Measurements from ENCODE around the gene GALNT2. TPM values are rescaled to one million over a fixed set of nuclear protein-coding genes. Genes with fewer than 3 reads are reported as not detected.

The GALNT2 gene
- total RNA-seq, 1 donor from 2014 or later = 28.3 TPM

GRCh38 chr1:230138561-230139239 is 71.7 kb downstream of the GALNT2 start:
- Histone ChIP-seq H3K27ac (replicated peaks) (no peak overlapping the region), H3K4me3 (no peak overlapping the region), H3K27me3 (ENCODE audit: low read depth) (no peaks in the 10 kb centered on the region), H3K36me3 (no peaks in the 10 kb centered on the region), H3K9me3 (replicated peaks) (no peaks in the 10 kb centered on the region), H3K4me1 (peaks cover 66% of the 10 kb centered on the region)
- intact Hi-C loops (cut with micrococcal nuclease) = no loop called here
- TF ChIP-seq CTCF (IDR thresholded peaks at IDR 0.05; ENCODE audit: borderline replicate concordance) = no peak
- no peak for DNase-seq

- Histone ChIP-seq H3K4me3 (no peak overlapping the region), H3K27me3 (ENCODE audit: low read depth) (no peaks in the 10 kb centered on the region), H3K9me3 (replicated peaks) (no peaks in the 10 kb centered on the region), H3K27ac (replicated peaks) (no peak overlapping the region), H3K4me1 (peaks cover 72% of the 10 kb centered on the region), H3K36me3 (no peaks in the 10 kb centered on the region)
- no peak for DNase-seq
- intact Hi-C loops (cut with micrococcal nuclease) = no loop called here
- no peak for TF ChIP-seq CTCF (IDR thresholded peaks at IDR 0.05; ENCODE audit: borderline replicate concordance)
Measured at GRCh38 chr1:230139315-230139714, 72.3 kb downstream of the GALNT2 start.

GRCh38 chr1:230139741-230140140 is 72.7 kb downstream of the GALNT2 start:
- intact Hi-C loops (cut with micrococcal nuclease) = no loop called here
- no peak for TF ChIP-seq CTCF (IDR thresholded peaks at IDR 0.05; ENCODE audit: borderline replicate concordance)
- Histone ChIP-seq H3K36me3 (no peaks in the 10 kb centered on the region), H3K27me3 (ENCODE audit: low read depth) (no peaks in the 10 kb centered on the region), H3K4me1 (peaks cover 76% of the 10 kb centered on the region), H3K9me3 (replicated peaks) (no peaks in the 10 kb centered on the region), H3K27ac (replicated peaks) (no peak overlapping the region), H3K4me3 (no peak overlapping the region)
- DNase-seq = no peak

GRCh38 chr1:230140221-230141020 is 73.4 kb downstream of the GALNT2 start:
- peak overlapping the region; percentile 12 for H3K27ac ChIP-seq (replicated peaks)

More at GRCh38 chr1:230140221-230141020, 73.4 kb downstream of the GALNT2 start:
- no peak for DNase-seq
- TF ChIP-seq CTCF (IDR thresholded peaks at IDR 0.05; ENCODE audit: borderline replicate concordance) = no peak
- Histone ChIP-seq H3K27me3 (ENCODE audit: low read depth) (no peaks in the 10 kb centered on the region), H3K4me1 (peaks cover 83% of the 10 kb centered on the region), H3K36me3 (no peaks in the 10 kb centered on the region), H3K4me3 (no peak overlapping the region), H3K9me3 (replicated peaks) (no peaks in the 10 kb centered on the region)
- intact Hi-C loops (cut with micrococcal nuclease) = no loop called here

Data from left ventricle myocardium inferior (tissue), 1 donor.